Jurkat, Clone E6-1 (cell line): Measurements from ENCODE around the gene CLEC20A.

Source experiments
- DNase-seq: peaks from one replicate; pipeline ENCODE4 v3.0.0-alpha.2; 2011; ENCODE audit warnings: low read depth, low spot score
- H3K4me3 ChIP-seq: 2 replicates; pipeline ENCODE4 v1.5.1; 2011; ENCODE audit warnings: mild to moderate bottlenecking, low read length, control low read depth, moderate library complexity

The CLEC20A gene

GRCh38 chr1:178502856-178503255, 6.1 kb upstream of the CLEC20A start:
- no peak overlapping the region for H3K4me3 ChIP-seq
- no peak for DNase-seq

DNA sequence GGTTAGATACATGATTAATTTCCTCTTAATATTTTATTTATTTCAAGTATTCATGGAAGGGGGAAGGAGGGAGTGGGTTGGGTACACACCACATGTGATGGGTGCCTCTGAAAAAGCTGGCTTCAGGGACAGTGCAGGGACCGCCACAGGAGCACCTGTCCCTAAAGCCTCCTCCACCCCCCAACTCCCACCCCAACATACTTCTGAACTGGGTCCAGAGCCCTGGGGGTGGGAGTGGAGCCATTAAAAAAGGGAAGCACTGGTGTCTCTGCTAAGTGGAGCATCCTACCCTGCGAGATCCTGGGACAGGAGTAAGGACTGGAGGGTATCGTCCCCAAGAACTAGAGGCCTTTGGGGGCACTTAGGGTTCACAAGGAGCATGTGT, 5.6 kb upstream of the CLEC20A start:
- no peak for DNase-seq
- no peak overlapping the region for H3K4me3 ChIP-seq

GRCh38 chr1:178501705-178502329, 5.1 kb upstream of the CLEC20A start:
- DNase-seq: peak; percentile 36
- H3K4me3 ChIP-seq: no peak overlapping the region

- H3K4me3 ChIP-seq: no peak overlapping the region
- DNase-seq: no peak
These were observed 4.3 kb upstream of the CLEC20A start for GRCh38 chr1:178500936-178501554.

- no peak for DNase-seq
- H3K4me3 ChIP-seq: no peak overlapping the region
These were observed 3.5 kb upstream of the CLEC20A start for GRCh38 chr1:178500091-178500770.

- DNase-seq: no peak
- H3K4me3 ChIP-seq: no peak overlapping the region
These were observed 2.3 kb upstream of the CLEC20A start for GRCh38 chr1:178498896-178499675.

- no peak for DNase-seq
- no peak overlapping the region for H3K4me3 ChIP-seq
These were observed 1.2 kb upstream of the CLEC20A start for GRCh38 chr1:178497903-178498478.

DNA sequence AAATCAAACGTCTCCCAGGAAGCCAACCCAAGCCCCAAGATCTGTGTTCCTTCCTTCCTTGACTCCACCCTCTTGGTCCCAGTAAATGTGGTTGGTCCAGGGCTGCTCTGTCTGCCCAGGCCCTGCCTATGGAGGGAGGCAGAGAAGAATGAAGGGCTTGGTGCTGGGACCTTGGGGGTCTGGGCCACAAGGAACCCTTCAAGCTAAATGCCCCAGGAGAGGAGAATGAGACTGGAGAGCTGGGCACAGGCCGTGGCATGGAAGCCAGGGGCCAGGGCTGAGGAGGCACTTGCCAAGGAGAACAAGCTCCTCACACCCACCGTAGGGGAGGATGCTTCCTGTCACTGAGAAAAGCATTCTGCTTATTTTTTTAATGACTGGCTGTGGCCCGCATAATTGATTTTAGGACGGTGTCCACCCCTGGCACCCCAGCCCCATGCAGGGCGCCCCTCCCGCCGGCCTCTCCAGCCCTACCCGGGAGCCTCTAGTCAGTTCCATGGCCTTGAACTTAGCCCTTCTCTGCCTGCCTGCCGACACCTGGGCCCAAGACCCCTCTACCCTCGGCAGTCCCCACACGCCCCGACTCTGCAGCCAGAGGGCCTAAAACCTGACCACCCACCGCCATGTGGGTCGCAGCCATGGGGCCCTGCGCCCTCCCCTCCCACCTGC, 889 bp downstream of the CLEC20A start:
- DNase-seq: no peak
- H3K4me3 ChIP-seq: no peak overlapping the region

DNA sequence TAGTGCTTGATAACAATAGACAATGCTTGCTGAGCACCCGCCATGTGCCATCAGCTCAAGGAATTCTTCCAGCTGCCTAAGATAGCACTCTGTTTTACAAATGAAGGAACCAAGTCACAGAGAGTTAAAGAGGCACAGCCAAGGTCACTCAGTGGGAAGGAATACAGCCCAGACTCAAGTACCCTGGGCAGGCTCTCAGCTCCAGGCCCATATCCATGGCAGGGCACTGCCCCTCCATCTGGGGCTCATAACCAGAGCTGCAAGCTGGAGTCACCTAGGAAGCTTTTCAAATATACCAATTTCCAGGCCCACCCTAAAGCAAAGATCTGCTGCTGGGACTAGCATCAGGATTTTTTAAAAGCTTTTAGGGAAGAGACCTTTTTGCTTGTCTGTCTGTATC, 1.6 kb downstream of the CLEC20A start:
- no peak overlapping the region for H3K4me3 ChIP-seq
- DNase-seq: no peak

DNA sequence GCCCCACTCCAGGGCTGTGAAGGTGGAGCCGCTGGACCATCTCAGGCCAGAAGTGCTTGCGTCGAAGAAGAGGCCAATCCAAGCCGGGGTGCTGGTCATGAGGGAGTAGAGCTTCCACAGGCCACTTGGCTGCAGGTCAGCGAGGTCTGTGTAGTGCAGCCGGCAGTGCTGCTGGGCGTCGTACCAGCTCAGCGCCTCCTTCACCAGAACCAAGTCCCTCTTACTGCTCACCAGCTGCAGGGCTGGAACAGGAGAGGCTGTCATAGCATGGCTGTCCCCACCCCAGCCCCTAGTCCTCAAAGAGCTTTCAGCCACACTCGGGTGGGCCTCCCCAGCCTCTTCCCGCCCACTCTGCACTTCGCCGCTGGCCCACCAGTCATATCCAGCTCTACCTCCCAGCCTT, 2.2 kb downstream of the CLEC20A start:
- H3K4me3 ChIP-seq: no peak overlapping the region
- DNase-seq: no peak

DNA sequence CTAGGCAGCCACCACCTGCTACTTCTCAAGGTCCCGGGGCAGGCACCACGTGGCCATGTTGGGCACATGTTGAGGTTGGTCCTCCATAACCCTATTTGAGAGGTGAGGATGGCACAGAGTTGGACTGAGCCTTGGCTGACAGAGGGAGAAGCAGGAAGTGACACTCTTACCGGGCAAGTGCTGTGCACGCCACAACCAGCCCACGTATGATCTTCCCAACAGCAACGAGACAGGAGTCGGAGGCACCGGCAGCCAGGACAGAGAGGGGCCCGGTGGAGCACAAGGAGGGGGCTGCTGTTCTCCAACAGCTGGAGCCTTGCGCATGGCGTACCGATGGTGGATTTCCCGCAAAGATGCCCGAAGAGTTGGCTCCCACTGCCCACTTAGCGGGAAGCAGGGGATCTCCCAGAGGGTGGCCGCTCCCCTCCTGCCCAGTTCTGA, 3.4 kb downstream of the CLEC20A start:
- H3K4me3 ChIP-seq: no peak overlapping the region
- DNase-seq: no peak

GRCh38 chr1:178492341-178492740, 4.4 kb downstream of the CLEC20A start:
- H3K4me3 ChIP-seq: no peak overlapping the region
- no peak for DNase-seq

DNA sequence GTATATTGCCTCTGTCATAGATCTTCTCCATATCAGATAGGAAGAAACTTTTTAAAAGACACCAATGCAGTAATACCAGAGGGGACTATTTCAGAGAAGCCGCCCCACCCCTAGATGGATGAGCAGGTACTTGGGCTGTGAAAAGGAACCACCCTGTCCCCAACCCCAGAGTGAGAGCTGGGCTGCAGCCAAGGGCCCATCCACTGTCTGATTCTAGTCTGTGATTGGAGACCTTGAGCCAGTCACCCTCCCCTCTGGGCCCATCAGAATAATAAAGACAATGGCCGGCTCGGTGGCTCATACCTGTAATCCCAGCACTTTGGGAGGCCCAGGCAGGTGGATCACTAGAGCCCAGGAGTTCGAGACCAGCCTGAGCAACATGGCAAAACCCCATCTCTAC, 5.0 kb downstream of the CLEC20A start:
- DNase-seq: no peak
- H3K4me3 ChIP-seq: no peak overlapping the region

GRCh38 chr1:178490967-178491366, 5.8 kb downstream of the CLEC20A start:
- no peak overlapping the region for H3K4me3 ChIP-seq
- no peak for DNase-seq

- DNase-seq: no peak
These were observed 6.6 kb downstream of the CLEC20A start for GRCh38 chr1:178490136-178490535.

DNA sequence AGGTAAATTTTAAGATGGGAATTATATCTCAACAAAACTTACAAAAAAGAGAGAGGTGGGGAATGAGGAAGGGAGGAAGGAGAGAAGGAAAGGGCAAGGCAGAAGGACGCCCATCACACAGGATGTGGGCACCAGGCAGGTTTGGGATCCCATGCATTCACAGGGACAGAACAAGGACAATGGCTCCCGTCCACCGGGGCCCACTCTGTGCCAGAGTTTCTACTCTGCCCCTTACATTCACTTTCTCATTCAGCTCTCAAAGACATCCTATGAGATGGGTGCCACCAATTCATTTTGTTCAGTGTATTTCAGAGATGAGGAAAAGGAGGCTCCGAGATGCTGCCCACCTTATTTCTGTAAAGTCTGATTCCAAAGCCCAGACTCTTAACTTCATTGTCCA, 7.4 kb downstream of the CLEC20A start:
- no peak for DNase-seq
- H3K4me3 ChIP-seq: no peak overlapping the region

More at GRCh38 chr1:178490136-178490535, 6.6 kb downstream of the CLEC20A start:
- H3K4me3 ChIP-seq: no peak overlapping the region

- no peak overlapping the region for H3K4me3 ChIP-seq
- no peak for DNase-seq
These were observed 8.4 kb downstream of the CLEC20A start for GRCh38 chr1:178488393-178488792.

DNA sequence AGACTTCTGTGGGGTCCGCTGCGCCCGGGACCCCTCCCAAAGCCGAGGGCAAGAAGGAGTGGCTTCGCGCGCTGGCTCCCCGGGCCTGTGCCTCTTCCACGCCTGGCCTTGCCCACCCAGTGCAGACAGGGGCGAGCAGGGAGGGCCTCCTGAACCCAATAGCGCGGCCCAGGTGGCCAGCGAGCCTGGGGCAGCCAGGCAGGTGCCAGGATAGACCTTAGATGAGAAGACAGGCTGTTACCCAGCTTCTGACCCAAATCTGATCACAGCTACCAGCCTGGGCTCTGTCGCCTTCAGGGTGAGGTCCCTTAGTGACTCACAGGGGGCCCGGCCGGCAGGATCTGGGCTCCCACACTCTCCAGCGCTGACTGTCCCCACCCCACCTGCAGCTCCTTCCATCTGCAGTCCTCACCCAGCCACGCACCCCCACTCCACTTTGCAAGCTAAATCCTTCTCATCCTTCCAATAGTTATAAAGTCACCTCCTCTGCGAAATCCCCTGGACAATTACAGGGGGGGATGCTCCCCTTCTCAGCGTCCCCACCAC, 9.6 kb downstream of the CLEC20A start:
- no peak overlapping the region for H3K4me3 ChIP-seq

More for the DNA sequence above, 9.6 kb downstream of the CLEC20A start:
- DNase-seq: no peak
